Lower leg skin (tissue), 3 donors: ENCODE results near the gene RPP30.

ENCODE experiments used
- POLR2A ChIP-seq, 2 donors: fragments of 450-650 bp; IDR thresholded peaks; one replicate each; pipeline ENCODE4 v1.6.1; 2016 to 2017; ENCODE audit warnings: antibody characterized with exemption in 2 of 2, mild to moderate bottlenecking in 1 of 2, moderate library complexity in 1 of 2
- TF ChIP-seq, protein P1 (sequence below), 3 donors: fragments of 450-650 bp; IDR thresholded peaks; one replicate each; pipeline ENCODE4 v1.5.1; 2016; ENCODE audit warnings: antibody characterized with exemption in 3 of 3, mild to moderate bottlenecking in 3 of 3, moderate library complexity in 2 of 3

- TF ChIP-seq, protein P1, sequence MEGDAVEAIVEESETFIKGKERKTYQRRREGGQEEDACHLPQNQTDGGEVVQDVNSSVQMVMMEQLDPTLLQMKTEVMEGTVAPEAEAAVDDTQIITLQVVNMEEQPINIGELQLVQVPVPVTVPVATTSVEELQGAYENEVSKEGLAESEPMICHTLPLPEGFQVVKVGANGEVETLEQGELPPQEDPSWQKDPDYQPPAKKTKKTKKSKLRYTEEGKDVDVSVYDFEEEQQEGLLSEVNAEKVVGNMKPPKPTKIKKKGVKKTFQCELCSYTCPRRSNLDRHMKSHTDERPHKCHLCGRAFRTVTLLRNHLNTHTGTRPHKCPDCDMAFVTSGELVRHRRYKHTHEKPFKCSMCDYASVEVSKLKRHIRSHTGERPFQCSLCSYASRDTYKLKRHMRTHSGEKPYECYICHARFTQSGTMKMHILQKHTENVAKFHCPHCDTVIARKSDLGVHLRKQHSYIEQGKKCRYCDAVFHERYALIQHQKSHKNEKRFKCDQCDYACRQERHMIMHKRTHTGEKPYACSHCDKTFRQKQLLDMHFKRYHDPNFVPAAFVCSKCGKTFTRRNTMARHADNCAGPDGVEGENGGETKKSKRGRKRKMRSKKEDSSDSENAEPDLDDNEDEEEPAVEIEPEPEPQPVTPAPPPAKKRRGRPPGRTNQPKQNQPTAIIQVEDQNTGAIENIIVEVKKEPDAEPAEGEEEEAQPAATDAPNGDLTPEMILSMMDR (IDR thresholded peaks at IDR 0.05) = no peak
- TF ChIP-seq POLR2A (IDR thresholded peaks at IDR 0.05) = no peak
Observed at GRCh38 chr10:90923111-90923731, 51.4 kb downstream of the RPP30 start.
